Measurements from ENCODE around the gene SLC6A3.
"Not testable (repeated sequence)": the region's sequence is repeated elsewhere in the genome, so short reads cannot be mapped to it uniquely, and the experiment has no call there.

SLC6A3 gene

DNA sequence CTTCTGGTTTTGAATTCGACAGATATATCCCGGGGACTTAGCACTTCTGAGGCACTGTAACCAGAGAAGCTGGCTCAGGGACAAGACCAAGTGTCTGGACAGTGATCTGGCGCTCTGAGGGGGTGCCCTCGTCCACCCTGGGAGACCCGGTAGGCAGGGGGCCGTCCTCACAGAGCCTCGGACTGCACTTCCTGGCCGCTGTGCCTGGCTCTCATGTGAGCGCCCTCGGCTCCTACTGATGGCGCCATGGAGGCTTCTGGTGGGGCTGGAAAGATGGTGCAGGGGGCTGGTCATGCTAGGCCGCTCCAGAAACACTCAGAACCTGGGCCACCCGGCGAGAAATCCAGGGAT lies 18.8 kb upstream of the SLC6A3 start:
- DNase-seq (ENCODE audit: low read depth in 2 of 2), result no peak

DNA sequence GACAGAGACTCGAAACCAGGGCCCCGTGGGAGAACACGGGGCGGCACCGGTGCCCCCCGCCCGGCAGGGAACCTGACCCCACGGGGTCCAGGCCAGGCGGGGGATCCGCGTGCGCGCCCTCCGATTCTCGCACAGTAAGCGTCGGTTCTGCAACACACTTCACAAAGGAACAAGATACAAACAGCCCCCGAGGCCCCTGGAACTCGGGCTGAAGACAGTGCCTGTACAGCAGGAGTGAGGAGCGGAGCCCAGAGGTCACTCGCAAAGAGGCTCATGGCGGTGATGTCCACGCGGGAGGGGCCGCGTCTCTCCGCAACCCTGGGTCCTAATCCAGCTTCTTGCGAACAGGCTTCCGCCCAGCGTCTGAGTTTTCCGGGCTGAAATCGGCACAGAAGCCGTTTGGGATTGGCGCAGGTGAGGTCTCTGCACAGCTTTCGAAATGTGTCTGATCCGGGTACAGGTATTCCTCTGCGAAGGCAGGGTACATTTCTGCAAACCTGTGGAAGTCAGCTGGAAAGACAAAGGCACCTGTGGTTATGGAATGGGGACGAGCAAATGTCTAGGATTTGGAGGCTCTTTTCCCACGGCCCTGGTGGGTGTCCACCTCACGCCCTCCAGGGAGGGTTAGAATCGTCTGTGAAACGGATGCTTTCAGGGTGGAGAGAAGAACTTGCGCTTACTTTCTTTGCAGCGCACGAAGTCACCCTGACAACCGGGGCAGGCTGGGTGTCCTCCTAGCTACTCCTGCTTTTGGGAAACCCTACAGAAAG lies 18.3 kb upstream of the SLC6A3 start:
- no peak for DNase-seq (ENCODE audit: low read depth in 2 of 2)

DNA sequence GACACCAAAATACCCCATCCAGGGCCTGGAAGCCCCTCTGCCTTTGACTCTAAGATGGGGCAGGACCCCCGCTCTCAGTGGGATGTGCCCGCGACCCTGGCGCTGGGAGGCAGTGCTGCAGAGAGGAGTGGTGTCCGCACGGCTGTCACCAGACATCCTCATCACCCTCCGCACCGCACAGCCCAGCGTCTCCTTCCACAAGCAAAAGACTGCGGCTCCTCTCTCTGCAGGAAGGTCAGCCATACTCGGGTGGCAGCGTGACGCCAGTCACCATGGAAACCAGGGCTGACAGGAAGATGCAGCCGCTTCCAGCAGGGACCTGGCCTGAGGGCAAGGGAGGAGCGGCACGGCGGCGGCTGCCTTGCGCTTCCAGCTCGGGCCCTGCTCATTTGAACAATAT lies 17.1 kb upstream of the SLC6A3 start:
- DNase-seq (ENCODE audit: low read depth in 2 of 2), result no peak

DNA sequence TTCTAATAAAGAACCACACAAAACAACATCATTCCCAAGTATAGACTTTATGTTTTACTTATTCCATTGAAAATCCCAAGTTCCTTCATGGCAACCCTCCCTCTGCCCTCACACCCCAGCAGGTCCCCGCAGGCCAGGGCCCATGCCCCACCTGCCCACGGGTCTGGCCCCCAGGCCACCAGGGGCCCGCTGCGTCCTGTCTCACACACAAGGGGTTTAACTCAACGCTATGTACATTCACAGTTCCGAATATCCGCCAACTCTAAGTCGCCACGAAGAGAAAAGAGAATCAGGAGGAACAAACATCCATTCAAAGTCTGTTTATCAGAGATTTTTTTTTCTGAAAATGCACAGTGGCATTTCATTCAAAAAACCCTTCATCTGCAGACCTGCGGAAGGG lies 16.2 kb upstream of the SLC6A3 start:
- DNase-seq (ENCODE audit: low read depth in 2 of 2), result no peak

DNA sequence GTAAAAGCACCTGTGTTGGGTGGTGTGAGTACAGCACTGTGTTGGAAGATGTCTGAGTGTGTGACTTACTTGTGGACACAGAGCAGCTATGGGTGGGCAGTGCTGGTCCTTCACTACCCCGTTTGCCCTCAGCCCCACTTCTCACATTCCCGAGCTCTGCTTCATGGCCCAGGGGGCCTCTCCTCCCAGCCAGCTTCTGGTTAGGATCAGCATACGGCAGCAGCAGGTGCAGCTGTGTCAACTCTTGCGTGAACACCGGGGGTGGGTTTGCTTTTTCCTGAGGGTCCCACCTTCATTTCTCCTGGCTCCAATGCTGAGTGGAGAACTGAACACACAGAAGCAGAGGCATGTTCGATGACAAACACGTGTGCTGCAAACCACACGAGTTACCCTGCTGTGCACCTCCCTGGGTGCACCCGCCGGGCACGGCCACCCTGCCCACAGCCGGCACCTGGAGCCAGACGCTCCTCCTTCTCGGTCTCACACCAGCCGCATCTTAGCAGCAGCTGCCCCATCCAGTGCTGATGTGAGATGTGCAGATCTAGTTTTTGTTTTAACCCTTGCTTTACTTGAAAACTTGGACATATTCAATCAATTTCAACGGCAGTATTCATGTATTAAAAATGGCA lies 14.9 kb upstream of the SLC6A3 start:
- no peak for DNase-seq (ENCODE audit: low read depth in 2 of 2)

DNA sequence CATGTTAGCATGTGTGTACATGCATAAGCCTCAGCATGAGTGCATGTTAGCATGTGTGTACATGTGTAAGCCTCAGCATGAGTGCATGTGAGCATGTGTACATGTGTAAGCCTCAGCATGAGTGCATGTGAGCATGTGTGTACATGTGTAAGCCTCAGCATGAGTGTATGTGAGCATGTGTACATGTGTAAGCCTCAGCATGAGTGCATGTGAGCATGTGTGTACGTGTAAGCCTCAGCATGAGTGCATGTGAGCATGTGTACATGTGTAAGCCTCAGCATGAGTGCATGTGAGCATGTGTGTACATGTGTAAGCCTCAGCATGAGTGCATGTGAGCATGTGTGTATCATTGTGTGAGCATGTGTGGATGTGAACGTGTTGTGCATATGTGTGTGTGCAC lies 14.2 kb upstream of the SLC6A3 start:
- DNase-seq (ENCODE audit: low read depth in 2 of 2), result not testable (repeated sequence)

DNA sequence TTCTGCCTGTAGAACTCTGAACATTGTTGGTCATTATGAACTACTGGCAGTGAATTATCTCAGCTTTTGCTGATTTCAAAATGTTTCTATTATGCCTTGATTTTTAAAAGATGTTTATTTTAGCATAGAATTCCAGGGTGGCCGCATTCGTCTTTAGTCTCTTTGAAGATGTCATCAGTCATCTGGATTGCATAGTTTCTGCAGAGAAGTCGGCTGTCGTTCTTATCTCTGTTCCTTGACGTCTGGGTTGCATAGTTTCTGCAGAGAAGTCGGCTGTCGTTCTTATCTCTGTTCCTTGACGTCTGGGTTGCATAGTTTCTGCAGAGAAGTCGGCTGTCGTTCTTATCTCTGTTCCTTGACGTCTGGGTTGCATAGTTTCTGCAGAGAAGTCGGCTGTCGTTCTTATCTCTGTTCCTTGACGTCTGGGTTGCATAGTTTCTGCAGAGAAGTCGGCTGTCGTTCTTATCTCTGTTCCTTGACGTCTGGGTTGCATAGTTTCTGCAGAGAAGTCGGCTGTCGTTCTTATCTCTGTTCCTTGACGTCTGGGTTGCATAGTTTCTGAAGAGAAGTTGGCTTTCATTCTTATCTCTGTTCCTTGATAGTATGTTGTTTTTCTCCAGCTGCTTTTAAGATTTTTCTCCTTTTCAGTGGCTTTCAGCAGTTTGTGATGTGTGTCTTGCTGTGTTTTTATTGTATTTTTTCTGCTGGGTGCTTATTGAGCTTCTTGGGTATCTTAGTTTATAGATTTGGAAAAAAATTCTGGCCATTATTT lies 11.1 kb upstream of the SLC6A3 start:
- not testable (repeated sequence) for DNase-seq (ENCODE audit: low read depth in 2 of 2)

DNA sequence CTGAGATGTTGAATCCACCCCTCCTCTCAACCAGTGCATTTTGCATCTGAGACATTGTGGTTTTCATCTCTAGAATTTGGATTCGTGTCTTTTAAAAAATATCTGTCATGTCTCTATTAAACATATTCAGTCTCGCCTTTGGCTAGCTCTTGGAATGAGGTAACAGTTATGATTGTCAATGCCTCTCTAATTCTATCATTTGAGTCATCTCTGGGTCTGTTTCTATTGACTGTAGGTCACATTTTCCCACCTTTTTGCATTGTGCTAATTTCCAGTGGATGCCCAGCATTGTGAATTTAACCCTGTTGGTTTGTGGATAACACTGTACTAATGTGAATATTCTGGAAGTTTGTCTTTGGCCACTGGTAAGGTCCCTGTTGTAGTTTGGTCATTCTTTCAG lies 8.4 kb upstream of the SLC6A3 start:
- DNase-seq (ENCODE audit: low read depth in 2 of 2), result no peak

DNA sequence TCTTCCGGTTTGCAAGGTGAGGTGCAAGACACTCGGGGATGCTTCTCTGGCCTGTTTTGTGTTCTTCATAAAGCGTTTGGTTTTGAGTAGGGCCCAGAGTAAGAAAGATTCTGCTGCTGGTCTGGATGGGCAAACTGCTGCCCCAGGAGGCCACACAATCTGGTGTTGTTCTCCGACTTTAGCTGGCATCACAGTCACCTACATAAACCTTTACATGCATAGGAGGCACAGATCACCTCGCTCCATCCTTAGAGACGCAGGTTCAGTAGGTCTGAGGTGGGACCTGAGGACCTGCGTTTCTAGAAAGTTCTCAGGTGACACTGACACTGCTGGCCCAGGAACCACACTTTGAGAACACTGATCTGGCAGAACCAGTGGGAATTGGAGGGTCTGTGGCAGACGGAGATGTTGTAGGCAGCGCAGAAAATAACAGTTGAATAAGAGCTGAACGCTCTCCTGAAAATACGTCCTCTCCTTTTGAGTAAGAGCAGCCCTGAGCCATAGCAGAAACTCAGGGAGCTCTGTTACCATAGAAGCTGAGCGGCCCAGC lies 3.9 kb upstream of the SLC6A3 start:
- no peak for DNase-seq (ENCODE audit: low read depth in 2 of 2)

DNA sequence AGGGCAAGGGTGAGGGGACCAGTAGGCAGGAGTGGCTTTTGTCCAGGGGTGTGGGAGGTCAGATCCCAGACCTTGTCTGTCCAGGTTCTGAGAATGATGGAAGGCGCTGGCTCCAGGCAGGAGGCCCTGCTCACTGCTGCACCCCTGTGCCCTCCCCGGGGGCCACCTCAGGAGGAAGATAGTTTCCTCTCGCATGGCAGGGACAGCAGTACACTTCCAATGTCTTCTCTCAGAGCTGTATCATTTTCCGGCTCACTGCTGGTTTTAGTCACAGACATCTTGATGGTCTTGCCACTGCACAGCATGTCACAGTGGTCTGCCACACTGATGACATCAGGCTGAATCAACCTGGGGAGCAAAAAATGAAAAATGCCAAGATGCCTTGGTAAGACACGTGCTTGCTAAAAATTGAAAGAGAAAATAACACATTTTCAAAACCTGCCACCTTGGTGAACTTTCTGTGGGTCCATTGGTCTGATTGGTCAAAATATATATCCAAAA lies 3.3 kb upstream of the SLC6A3 start:
- no peak for DNase-seq (ENCODE audit: low read depth in 2 of 2)

DNA sequence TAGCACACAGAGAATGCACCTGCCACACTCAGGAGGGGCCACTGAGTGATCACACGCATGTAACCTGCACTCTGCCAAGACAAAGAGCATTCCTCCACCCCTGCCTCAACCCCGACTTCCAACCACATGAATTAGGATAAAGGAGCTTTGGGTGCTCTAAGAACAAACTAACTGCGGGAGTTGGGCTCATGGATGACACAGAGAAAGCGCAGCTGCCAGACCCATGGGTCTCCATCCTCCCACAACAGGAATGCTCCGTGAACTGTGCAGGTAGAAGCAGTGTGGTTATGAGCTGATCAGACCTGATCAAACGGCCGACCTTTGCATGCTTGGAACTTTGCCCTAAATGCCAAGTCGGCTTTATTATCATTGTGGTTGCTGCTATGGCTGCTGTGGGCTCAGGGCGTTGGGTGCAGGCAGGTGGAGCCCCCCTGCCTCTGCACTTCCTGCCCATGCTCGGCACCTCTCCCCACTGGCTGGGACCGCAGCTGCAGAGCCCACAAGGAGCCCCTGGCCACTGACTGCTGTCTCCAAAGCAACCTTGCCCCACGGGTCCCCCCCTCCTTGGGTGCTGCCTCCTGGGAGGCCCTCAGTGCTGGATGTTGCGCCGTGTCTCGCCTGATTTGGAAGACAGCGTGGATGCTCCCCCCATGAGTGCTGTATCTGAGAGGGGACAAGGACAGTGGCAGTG lies 2.6 kb upstream of the SLC6A3 start:
- peak in 1 of 2 donors; percentile 12 for DNase-seq (ENCODE audit: low read depth in 2 of 2)

DNA sequence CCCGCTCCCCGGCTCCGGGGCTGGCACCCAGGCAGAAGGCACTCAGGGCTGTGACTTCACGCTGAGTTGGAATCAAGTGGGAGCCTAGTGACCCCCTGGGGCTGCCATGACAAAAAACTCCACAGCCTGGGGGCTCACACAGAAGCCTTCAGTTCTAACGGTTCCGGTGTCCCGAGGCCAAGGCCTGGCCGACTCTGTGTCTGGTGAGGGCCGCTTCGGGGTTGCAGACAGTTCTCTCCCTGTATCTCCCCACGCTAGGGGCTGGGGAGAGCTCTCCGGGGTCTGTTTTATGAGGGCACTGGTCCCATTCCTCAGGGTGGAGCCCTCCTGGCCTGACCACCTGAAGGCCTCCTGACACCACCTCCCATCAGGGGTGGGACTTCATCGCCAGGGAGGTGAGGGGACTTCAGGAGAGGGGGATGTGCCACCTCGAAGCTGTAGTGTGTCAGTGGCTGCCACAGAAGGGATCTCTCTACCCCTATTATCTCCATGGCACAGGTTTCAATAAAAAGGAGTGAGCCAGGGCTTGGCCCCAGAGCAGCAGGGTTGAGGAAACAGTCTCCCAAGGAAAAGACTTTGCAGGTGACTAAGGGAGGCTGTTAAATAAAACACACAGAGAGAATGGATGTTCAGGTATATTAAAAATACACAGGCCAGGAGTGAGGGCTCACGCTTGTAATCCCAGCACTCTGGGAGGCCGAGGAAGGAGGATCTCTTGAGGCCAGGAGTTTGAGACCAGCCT lies 1.5 kb upstream of the SLC6A3 start:
- DNase-seq (ENCODE audit: low read depth in 2 of 2), result no peak

DNA sequence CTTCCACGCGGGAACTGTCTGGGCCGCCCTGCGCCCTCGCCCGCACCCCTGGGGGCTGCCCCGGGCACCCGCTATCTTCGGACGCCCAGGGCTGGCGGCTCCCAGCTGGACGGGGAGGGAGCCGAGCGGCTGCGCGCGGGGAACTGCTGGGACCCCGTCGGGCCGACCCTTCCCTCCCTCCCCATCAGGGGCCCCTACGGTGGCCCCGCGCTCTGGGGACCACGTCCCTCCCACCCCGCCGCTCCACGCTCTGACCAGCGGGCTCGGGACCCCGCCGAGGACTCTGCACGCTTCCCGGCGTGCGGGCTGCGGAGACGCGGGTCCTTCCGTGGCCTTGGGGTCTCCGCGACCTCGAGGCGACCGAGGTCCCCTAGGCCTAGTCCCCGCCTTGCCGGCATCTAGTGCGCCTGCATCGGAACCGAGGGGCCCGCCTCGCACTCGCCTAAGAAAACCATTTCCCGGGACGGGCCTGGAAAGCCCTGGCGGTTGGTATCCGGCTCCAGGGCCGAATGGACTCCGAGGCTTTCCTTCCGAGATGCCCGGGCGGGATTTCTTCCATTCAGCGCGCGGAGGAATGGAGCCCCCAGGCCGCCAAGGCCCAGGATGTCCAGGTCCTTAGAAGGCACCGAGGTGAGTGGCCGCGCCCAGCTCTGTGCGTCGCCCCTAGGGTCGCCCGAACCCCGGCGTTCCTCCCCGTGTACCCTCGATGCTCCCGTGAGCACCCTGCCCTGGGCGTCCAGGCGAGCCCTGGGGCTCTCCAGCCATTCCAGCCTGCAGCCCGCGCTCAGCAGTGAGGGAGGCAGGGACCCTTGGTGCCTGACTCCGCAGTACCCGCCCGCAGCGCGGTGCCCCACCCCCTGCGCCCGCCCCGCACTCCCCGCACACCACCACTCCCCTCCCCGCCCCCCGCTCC lies 705 bp upstream of the SLC6A3 start:
- DNase-seq (ENCODE audit: low read depth in 2 of 2), result no peak

DNA sequence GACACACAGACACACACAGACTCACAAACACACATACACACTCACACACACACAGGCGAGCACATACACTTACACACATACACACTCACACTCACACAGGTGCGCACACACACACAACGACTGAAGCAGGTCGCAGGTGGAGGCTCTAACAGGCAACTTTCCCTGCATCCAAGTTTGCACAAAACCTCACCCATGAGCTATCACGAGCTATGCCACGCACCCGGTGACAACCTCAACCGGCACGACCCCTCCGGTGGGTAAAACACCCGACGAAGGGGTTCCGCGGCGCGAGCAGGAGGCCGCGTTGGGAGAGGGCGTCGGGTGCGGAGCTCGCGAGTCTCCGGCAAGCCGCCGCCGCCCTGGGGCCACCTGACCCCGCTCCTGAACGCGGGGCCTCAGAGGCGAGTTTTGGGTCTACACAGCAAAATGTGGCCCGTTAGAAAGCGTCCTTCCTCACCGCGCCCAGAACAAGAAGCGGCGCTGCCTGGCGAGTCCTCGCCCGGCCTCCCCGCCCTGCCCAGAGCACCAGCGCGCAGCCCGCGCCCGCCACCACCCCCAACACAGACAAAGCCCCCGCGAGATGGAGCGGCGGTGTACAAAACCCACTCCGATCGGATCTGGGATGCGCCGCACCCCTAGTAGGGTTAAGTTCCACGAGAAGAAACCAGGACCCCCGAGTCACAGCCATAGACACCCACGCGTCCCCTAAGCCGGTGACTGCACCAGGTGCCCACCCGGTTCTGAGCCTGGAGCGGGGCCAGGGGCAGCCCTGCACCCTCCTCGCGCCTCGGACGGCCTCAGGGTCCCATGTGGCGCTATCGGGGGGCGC lies 665 bp downstream of the SLC6A3 start:
- no peak for DNase-seq (ENCODE audit: low read depth in 2 of 2)

DNA sequence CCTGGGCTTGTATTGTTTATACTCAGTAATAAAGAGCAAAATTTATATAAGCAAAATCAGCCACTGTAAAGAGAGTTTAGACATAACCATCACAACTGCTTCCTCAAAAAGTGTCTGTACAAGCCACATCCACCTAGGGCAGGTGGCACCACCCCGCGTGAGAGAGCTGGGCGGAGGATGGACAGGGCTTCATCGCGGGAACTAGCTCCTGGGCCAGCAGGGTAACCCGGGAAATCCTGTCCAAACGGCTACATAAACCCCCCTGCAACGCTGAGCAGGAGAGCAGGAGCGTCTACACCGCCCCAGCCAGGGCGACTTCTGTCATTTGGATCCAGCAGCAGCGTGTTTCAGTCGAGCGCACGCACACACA lies 1.3 kb downstream of the SLC6A3 start:
- DNase-seq (ENCODE audit: low read depth in 2 of 2), result no peak

DNA sequence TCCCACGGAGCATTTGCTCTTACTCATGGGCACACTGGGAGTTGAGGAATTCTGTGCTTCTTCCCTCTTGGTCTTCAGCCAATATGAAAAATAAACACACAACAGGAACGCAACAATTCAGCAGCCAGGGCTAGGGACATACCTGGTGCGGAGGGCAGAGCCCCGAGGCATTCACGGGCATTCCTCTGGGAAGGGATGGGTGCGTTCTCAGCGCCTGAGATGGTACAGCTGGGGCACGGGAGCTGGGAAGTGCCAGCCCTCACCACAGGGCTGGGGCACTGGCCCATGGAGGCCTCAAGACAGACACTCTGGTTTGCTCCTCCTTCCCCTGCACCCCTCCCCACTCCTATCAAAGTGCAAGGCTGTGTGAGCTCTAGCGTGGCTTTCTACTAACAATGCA lies 2.1 kb downstream of the SLC6A3 start:
- DNase-seq (ENCODE audit: low read depth in 2 of 2), result no peak

DNA sequence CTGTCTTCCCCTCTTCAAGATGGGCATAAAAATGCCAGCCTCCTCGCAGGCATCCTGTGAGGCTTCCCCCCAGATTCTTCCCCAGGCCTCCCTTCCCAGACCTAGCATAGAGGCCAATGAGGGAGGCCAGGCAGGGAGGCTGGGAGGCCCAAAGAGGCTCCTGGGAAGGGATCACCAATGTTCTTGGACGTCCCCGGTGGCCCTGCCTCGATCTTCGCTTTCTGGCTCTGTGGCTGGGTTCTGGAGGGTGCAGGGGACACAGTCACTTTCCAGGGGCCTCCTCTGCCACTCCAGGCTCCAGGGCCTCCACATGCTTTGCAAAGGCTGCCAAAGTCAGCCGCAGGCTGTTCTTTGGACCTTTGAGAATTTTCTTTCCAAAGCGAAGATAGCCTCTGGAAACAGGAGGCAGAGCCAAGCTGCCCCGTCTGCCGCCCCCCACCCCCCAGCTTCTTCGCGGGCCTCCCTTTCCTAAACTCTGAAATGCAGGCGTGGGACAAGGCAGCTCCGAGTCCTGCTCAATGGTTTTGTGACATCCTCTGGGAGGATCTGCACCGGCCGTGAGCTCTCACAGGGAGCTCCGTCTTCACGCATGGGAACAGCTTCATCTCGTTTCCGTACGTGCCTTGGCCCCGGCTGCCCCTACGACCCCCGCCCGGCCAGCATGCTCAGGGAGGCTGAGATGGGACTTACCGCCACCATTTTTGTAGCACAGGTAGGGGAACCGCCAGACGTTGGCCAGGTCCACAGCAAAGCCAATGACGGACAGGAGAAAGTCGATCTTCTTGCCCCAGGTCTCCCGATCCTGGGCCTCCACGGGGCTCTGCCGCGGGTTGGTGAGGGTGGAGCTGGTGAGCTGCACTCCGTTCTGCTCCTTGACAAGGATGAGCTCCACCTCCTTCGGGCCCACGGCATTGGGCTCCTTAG lies 2.8 kb downstream of the SLC6A3 start:
- no peak for DNase-seq (ENCODE audit: low read depth in 2 of 2)

DNA sequence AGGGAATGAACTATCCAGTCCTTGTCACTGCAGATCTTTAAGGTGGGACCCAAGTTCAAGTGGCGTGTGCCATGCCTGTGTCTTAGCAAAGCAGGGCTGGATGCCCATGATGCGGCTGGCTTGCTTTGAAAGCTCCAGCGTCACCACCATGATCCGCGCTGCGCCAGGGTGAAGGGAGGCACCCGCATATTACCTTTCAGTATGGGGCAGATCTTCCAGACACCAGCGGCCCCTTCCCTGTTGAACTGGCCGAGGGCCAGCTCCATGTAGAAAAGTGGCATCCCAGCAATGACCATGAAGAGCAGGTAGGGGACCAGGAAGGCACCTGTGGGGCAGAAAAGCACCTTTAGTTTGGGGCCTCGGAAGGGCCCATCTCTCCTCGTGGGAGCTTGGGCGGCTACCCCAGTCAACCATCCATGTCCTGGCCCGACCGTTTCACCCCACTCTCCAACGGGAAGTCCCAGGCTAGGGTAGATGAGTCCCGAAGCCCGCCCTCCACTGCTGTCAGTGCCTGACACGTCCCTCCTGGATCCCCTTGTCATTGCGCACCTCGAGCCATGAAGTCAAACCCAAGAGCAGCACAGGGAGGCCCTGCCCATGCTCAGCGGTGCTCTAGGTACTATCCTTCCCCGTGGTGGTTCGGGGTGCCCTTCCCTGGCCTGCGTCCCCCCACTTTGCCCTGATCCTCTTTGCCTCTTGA lies 3.9 kb downstream of the SLC6A3 start:
- no peak for DNase-seq (ENCODE audit: low read depth in 2 of 2)
